GM19395 (cell line): ENCODE data around the gene F2RL1.
"Not testable (repeated sequence)": the region's sequence is repeated elsewhere in the genome, so short reads cannot be mapped to it uniquely, and the experiment has no call there.

ENCODE experiments used
- ATAC-seq: cut with Tn5 transposase; IDR thresholded peaks from one replicate; pipeline ENCODE4 v1.9.1; 2021; ENCODE audit warnings: mild to moderate bottlenecking, moderate library complexity; ENCODE audit not compliant: unreplicated experiment

F2RL1 gene

GRCh38 chr5:76849419-76850291, 30.8 kb downstream of the F2RL1 start, which contains the start of gene S100Z:
S100Z (plus strand) TSS chr5:76850014; CDS start chr5:76875360, 25,346 bp downstream.
- ATAC-seq, result no peak

- ATAC-seq, result no peak
Measured at GRCh38 chr5:76850543-76851145, 31.8 kb downstream of the F2RL1 start.

- ATAC-seq, result no peak
Measured at GRCh38 chr5:76851728-76852369, 33.0 kb downstream of the F2RL1 start.

- ATAC-seq, result no peak
Measured at GRCh38 chr5:76852772-76853171, 33.9 kb downstream of the F2RL1 start.

- ATAC-seq, result not testable (repeated sequence)
Measured at GRCh38 chr5:76853741-76854140, 34.9 kb downstream of the F2RL1 start.

GRCh38 chr5:76854644-76855043, 35.8 kb downstream of the F2RL1 start:
- ATAC-seq, result no peak

- not testable (repeated sequence) for ATAC-seq
Measured at GRCh38 chr5:76855501-76855900, 36.7 kb downstream of the F2RL1 start.

GRCh38 chr5:76855961-76856360, 37.1 kb downstream of the F2RL1 start:
- no peak for ATAC-seq

- ATAC-seq, result not testable (repeated sequence)
Measured at GRCh38 chr5:76856800-76857199, 38.0 kb downstream of the F2RL1 start.

GRCh38 chr5:76859591-76860247, 40.9 kb downstream of the F2RL1 start:
- no peak for ATAC-seq

GRCh38 chr5:76861612-76862011, 42.8 kb downstream of the F2RL1 start:
- ATAC-seq, result no peak

- no peak for ATAC-seq
Measured at GRCh38 chr5:76863001-76863400, 44.2 kb downstream of the F2RL1 start.

- ATAC-seq, result no peak
Measured at GRCh38 chr5:76866503-76866902, 47.7 kb downstream of the F2RL1 start.

GRCh38 chr5:76867038-76867437, 48.2 kb downstream of the F2RL1 start:
- ATAC-seq, result no peak

GRCh38 chr5:76867827-76868693, 49.2 kb downstream of the F2RL1 start:
- ATAC-seq, result peak; percentile 71

GRCh38 chr5:76870046-76870445, 51.2 kb downstream of the F2RL1 start:
- no peak for ATAC-seq

GRCh38 chr5:76874088-76874581, 55.3 kb downstream of the F2RL1 start:
- no peak for ATAC-seq
